ENCODE results near the gene ATP6AP2. TPM values are rescaled to one million over a fixed set of nuclear protein-coding genes. Genes with fewer than 3 reads are reported as not detected.

Gene ATP6AP2
- total RNA-seq, 3 donors from 2014 or later (not counting 1 experiment from before 2014, with no cell fraction given) = 94.3 to 102 (median 99.9) TPM

DNA sequence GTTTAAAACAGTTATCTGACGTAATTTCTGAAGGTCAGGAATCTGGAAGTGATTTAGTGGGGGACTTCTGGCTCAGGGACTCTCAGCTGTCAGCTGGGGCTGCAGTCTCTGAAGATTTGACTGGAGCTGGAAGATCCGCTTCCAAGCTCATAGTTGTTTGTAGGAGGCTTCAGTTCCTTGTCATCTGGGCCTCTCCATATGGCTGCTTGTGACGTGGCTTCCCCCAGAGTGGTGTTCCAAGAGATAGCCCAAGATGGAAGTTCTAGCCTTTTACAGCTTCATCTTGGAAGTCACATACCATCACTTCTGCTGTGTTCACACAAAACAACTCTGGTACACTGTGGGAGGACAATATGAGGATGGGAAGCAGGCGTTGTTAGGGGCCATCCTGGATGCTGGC is 44.5 kb downstream of the ATP6AP2 start:
- Mint-ChIP-seq H3K27ac (peak overlapping the region in 1 of 2 donors; percentile 50), H3K27me3 (ENCODE audit: low read depth in 2 of 2) (no peaks in the 10 kb centered on the region), H3K4me3 (no peak overlapping the region), H3K36me3 (peaks cover 8% of the 10 kb centered on the region), H3K4me1 (no peaks in the 10 kb centered on the region), H3K9me3 (no peaks in the 10 kb centered on the region)
- Histone ChIP-seq H3K36me3 (ENCODE audit: control insufficient read depth, insufficient read depth, low read length) (peaks cover 20% of the 10 kb centered on the region), H3K4me1 (ENCODE audit: control insufficient read depth, insufficient read depth, low read length) (no peaks in the 10 kb centered on the region), H3K4me3 (ENCODE audit: low read length) (no peak overlapping the region), H3K27ac (ENCODE audit: low read length) (no peak overlapping the region), H3K9me3 (ENCODE audit: control insufficient read depth, insufficient read depth, low read length) (no peaks in the 10 kb centered on the region), H3K27me3 (ENCODE audit: control insufficient read depth, insufficient read depth, low read length) (no peaks in the 10 kb centered on the region)
- DNase-seq (no peak), ATAC-seq (no peak)
- TF ChIP-seq, protein P1, sequence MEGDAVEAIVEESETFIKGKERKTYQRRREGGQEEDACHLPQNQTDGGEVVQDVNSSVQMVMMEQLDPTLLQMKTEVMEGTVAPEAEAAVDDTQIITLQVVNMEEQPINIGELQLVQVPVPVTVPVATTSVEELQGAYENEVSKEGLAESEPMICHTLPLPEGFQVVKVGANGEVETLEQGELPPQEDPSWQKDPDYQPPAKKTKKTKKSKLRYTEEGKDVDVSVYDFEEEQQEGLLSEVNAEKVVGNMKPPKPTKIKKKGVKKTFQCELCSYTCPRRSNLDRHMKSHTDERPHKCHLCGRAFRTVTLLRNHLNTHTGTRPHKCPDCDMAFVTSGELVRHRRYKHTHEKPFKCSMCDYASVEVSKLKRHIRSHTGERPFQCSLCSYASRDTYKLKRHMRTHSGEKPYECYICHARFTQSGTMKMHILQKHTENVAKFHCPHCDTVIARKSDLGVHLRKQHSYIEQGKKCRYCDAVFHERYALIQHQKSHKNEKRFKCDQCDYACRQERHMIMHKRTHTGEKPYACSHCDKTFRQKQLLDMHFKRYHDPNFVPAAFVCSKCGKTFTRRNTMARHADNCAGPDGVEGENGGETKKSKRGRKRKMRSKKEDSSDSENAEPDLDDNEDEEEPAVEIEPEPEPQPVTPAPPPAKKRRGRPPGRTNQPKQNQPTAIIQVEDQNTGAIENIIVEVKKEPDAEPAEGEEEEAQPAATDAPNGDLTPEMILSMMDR (IDR thresholded peaks at IDR 0.05) = no peak
- 100% methylated on average over 1 of the region's 4 CpGs for WGBS (ENCODE audit: insufficient coverage)
- intact Hi-C loops (cut with micrococcal nuclease) = no loop called here

DNA sequence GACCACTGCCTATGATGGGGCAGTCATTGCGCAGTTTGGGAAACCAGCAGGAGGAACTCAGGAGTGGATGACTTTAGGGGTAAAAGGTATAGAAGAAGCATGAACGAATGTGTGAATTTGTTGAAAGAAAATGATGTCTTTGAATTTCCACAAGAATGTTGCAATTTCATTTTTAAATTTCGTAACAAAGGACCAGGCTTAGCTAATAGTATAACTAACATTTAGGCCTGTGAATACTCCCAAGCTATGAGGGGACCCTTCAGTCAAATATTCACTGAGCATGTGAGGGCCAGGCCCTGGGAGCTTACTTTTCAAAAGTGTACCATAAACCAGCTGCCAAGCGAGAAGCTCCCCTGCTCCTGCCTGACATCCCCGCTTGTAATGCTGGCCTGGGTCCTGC is 47.7 kb downstream of the ATP6AP2 start:
- peaks cover 8% of the 10 kb centered on the region for H3K36me3 Mint-ChIP-seq
- H3K9me3 ChIP-seq (ENCODE audit: control insufficient read depth, insufficient read depth, low read length) = no peaks in the 10 kb centered on the region
- intact Hi-C loops (cut with micrococcal nuclease) = no loop called here
- 98% methylated on average over 5 of the region's 5 CpGs for WGBS (ENCODE audit: insufficient coverage)
- peaks cover 2% of the 10 kb centered on the region for H3K4me1 ChIP-seq (ENCODE audit: control insufficient read depth, insufficient read depth, low read length)
- no peak overlapping the region for H3K4me3 ChIP-seq (ENCODE audit: low read length)
- no peak overlapping the region for H3K4me3 Mint-ChIP-seq
- peaks cover 41% of the 10 kb centered on the region for H3K36me3 ChIP-seq (ENCODE audit: control insufficient read depth, insufficient read depth, low read length)
- ATAC-seq (no peak), DNase-seq (no peak)
- no peak overlapping the region for H3K27ac ChIP-seq (ENCODE audit: low read length)
- peaks cover 5 to 14% of the 10 kb centered on the region in 2 donors for H3K4me1 Mint-ChIP-seq
- H3K27me3 Mint-ChIP-seq (ENCODE audit: low read depth in 2 of 2) = no peaks in the 10 kb centered on the region
- H3K9me3 Mint-ChIP-seq = no peaks in the 10 kb centered on the region
- no peak overlapping the region for H3K27ac Mint-ChIP-seq
- H3K27me3 ChIP-seq (ENCODE audit: control insufficient read depth, insufficient read depth, low read length) = no peaks in the 10 kb centered on the region
- TF ChIP-seq, protein P1 (IDR thresholded peaks at IDR 0.05) = no peak

- Mint-ChIP-seq H3K4me3 (no peak overlapping the region), H3K4me1 (peaks cover 26 to 29% of the 10 kb centered on the region in 2 donors), H3K36me3 (peaks cover 36% of the 10 kb centered on the region), H3K27me3 (ENCODE audit: low read depth in 2 of 2) (no peaks in the 10 kb centered on the region), H3K27ac (peak overlapping the region in 1 of 2 donors; percentile 47), H3K9me3 (no peaks in the 10 kb centered on the region)
- no peak overlapping the region for H3K27ac ChIP-seq (ENCODE audit: low read length)
- TF ChIP-seq, protein P1 (IDR thresholded peaks at IDR 0.05) = no peak
- H3K27me3 ChIP-seq (ENCODE audit: control insufficient read depth, insufficient read depth, low read length) = no peaks in the 10 kb centered on the region
- WGBS (ENCODE audit: insufficient coverage) = 88% methylated on average over 4 of the region's 4 CpGs
- H3K4me3 ChIP-seq (ENCODE audit: low read length) = no peak overlapping the region
- H3K4me1 ChIP-seq (ENCODE audit: control insufficient read depth, insufficient read depth, low read length) = peaks cover 2% of the 10 kb centered on the region
- intact Hi-C loops (cut with micrococcal nuclease) = no loop called here
- peaks cover 77% of the 10 kb centered on the region for H3K36me3 ChIP-seq (ENCODE audit: control insufficient read depth, insufficient read depth, low read length)
- ATAC-seq = no peak
- no peaks in the 10 kb centered on the region for H3K9me3 ChIP-seq (ENCODE audit: control insufficient read depth, insufficient read depth, low read length)
- DNase-seq = no peak
Observed at GRCh38 chrX:40632199-40632598, 51.4 kb downstream of the ATP6AP2 start.

DNA sequence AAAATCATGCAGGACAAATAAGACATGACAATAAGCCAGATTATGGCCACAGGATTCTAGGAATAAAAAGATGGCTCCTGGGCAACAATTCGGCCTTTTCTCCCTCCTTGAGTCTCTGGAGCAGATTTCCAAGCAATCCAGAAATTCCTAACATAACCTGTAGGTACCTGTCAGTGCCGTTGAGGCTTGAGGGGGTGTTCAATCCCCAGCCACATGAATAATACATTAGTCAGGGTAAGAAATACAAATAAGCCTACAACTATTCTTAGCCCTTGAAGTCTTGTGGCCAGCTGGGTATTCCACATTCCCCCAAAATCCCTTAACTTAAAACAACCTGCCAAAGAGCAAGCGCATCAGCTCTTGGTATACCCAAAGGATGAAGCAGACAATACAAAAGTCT is 56.9 kb downstream of the ATP6AP2 start:
- Mint-ChIP-seq H3K27ac (peak overlapping the region in 1 of 2 donors; percentile 61), H3K4me1 (peaks cover 35 to 44% of the 10 kb centered on the region in 2 donors), H3K36me3 (peaks cover 28% of the 10 kb centered on the region), H3K9me3 (no peaks in the 10 kb centered on the region), H3K27me3 (ENCODE audit: low read depth in 2 of 2) (no peaks in the 10 kb centered on the region), H3K4me3 (no peak overlapping the region)
- H3K27me3 ChIP-seq (ENCODE audit: control insufficient read depth, insufficient read depth, low read length) = no peaks in the 10 kb centered on the region
- peaks cover 74% of the 10 kb centered on the region for H3K36me3 ChIP-seq (ENCODE audit: control insufficient read depth, insufficient read depth, low read length)
- WGBS (ENCODE audit: insufficient coverage) = 100% methylated on average over 2 of the region's 3 CpGs
- TF ChIP-seq, protein P1 (IDR thresholded peaks at IDR 0.05) = no peak
- H3K4me3 ChIP-seq (ENCODE audit: low read length) = no peak overlapping the region
- H3K9me3 ChIP-seq (ENCODE audit: control insufficient read depth, insufficient read depth, low read length) = no peaks in the 10 kb centered on the region
- intact Hi-C loops (cut with micrococcal nuclease) = no loop called here
- ATAC-seq = no peak
- no peak for DNase-seq
- peaks cover 9% of the 10 kb centered on the region for H3K4me1 ChIP-seq (ENCODE audit: control insufficient read depth, insufficient read depth, low read length)
- no peak overlapping the region for H3K27ac ChIP-seq (ENCODE audit: low read length)
